Neural progenitor cell (in vitro differentiated cells): ENCODE data around the gene ATPAF2. TPM values are rescaled to one million over a fixed set of nuclear protein-coding genes. Genes with fewer than 3 reads are reported as not detected.

ENCODE experiments used
- DNase-seq: peaks from one replicate; pipeline ENCODE4 v3.0.0-alpha.2; 2016; ENCODE audit warnings: low spot score
- H2AFZ ChIP-seq: fragments of 200-600 bp; sonication (generic); replicated peaks from 2 replicates; pipeline ENCODE4 v1.6.1; 2016; ENCODE audit warnings: antibody characterized with exemption
- H3F3A ChIP-seq: fragments of 200-600 bp; sonication (generic); 2 replicates; pipeline ENCODE4 v1.6.1; 2016; ENCODE audit warnings: antibody characterized with exemption, low read depth
- H3K27ac ChIP-seq: fragments of 200-600 bp; sonication (generic); 2 replicates; pipeline ENCODE4 v1.5.1; 2016; ENCODE audit warnings: mild to moderate bottlenecking
- H3K27me3 ChIP-seq: fragments of 200-600 bp; sonication (generic); 2 replicates; pipeline ENCODE4 v1.6.1; 2016; ENCODE audit warnings: mild to moderate bottlenecking, moderate library complexity
- H3K36me3 ChIP-seq: fragments of 200-600 bp; sonication (generic); 2 replicates; pipeline ENCODE4 v1.5.1; 2016
- H3K4me1 ChIP-seq: fragments of 200-600 bp; sonication (generic); 2 replicates; pipeline ENCODE4 v1.6.1; 2016; ENCODE audit warnings: mixed run types
- H3K4me2 ChIP-seq: fragments of 200-600 bp; sonication (generic); 2 replicates; pipeline ENCODE4 v1.6.1; 2016
- H3K4me3 ChIP-seq: fragments of 200-600 bp; sonication (generic); 2 replicates; pipeline ENCODE4 v1.5.1; 2016
- H3K79me2 ChIP-seq: fragments of 200-600 bp; sonication (generic); 2 replicates; pipeline ENCODE4 v1.6.1; 2016; ENCODE audit warnings: low read depth
- H3K9ac ChIP-seq: fragments of 200-600 bp; sonication (generic); 2 replicates; pipeline ENCODE4 v1.6.1; 2016
- H3K9me3 ChIP-seq: fragments of 200-600 bp; sonication (generic); 2 replicates; pipeline ENCODE4 v1.5.1; 2016; ENCODE audit warnings: low read depth
- H4K20me1 ChIP-seq: fragments of 200-600 bp; sonication (generic); 2 replicates; pipeline ENCODE4 v1.6.1; 2016; ENCODE audit warnings: low read depth
- H3K27ac Mint-ChIP-seq: 3 replicates; pipeline ENCODE4 v1.8.0; 2021; ENCODE audit warnings: mixed read lengths
- H3K27me3 Mint-ChIP-seq: 2 replicates; pipeline ENCODE4 v1.8.0; 2022; ENCODE audit warnings: low read depth, mild to moderate bottlenecking, inconsistent platforms, moderate library complexity, mixed read lengths; ENCODE audit not compliant: insufficient read depth
- H3K36me3 Mint-ChIP-seq: 3 replicates; pipeline ENCODE4 v1.8.0; 2021; ENCODE audit warnings: mixed read lengths
- H3K4me1 Mint-ChIP-seq: 3 replicates; pipeline ENCODE4 v1.8.0; 2021; ENCODE audit warnings: mixed read lengths
- H3K4me3 Mint-ChIP-seq: 3 replicates; pipeline ENCODE4 v1.8.0; 2021; ENCODE audit warnings: mild to moderate bottlenecking, moderate library complexity, mixed read lengths
- H3K9me3 Mint-ChIP-seq: 3 replicates; pipeline ENCODE4 v1.8.0; 2020; ENCODE audit warnings: mixed read lengths
- EZH2 ChIP-seq: fragments of 200-600 bp; sonication (generic); IDR thresholded peaks from 2 replicates; pipeline ENCODE4 v1.6.1; 2017; ENCODE audit warnings: antibody characterized with exemption, mild to moderate bottlenecking, moderate library complexity
- EZH2phosphoT487 ChIP-seq: fragments of 200-600 bp; sonication (generic); IDR thresholded peaks from 2 replicates; pipeline ENCODE4 v1.6.1; 2017; ENCODE audit warnings: antibody characterized with exemption
- total RNA-seq: library from RNA; depleted of rRNA; stranded (reverse); fragments of >200 nt; gene quantifications from 2 replicates; pipeline ENCODE4 v1.2.3, GENCODE V29; 2015; ENCODE audit warnings: low replicate concordance
- TF ChIP-seq, protein P1 (sequence below): fragments of 200-600 bp; sonication (generic); IDR thresholded peaks from 2 replicates; pipeline ENCODE4 v1.5.1; 2017; ENCODE audit warnings: antibody characterized with exemption, mild to moderate bottlenecking

The ATPAF2 gene
- total RNA-seq, 1 donor from 2014 or later, result 9.6 TPM

DNA sequence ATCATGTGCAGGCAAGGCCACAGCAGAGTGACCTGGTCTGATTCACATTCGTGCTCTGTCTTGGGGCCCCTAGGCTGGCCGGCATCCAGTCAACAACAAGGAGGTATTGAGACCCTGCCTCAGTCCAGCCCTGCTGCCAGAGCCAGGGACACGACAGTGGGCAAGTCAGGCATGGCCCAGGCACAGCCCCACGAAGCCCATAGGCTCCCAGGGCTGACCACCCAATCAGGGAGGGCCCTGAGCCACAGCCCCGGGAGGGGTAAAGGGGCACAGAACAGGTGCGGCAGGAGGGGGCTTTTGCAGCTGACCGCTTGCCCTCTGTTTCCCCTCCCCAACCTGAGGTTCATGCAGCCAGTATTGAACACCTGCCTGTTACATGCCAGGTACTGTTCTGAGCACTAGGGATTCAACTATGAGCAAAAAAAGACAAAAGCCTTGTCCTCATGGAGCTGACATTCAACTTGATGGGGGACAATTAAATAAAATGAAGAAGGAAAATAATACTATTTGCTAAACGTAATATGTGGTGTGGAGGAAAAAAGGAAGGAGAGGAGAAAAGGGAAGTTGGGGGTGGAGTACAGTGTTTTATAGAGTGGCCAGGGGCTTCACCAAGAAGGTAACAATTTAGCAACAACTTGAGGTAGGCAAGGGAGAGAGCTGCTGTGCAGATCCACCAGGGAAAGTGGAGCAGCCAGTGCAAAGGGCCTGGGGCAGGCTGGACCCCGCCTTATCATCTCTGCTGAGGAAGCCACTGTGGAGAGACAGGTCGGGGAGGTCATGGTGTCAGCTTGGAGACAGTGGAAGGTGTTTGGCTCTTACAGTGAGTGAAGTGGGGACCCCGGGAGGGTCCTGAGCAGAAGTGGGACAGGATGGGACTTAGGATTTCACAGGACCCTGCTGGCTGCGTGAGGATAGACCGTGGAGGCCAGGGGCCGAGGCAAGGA is 60.2 kb downstream of the ATPAF2 start:
- H3K4me1 ChIP-seq, result no peaks in the 10 kb centered on the region
- H3F3A ChIP-seq, result no peaks in the 10 kb centered on the region
- no peak overlapping the region for H3K4me3 ChIP-seq
- TF ChIP-seq, protein P1, sequence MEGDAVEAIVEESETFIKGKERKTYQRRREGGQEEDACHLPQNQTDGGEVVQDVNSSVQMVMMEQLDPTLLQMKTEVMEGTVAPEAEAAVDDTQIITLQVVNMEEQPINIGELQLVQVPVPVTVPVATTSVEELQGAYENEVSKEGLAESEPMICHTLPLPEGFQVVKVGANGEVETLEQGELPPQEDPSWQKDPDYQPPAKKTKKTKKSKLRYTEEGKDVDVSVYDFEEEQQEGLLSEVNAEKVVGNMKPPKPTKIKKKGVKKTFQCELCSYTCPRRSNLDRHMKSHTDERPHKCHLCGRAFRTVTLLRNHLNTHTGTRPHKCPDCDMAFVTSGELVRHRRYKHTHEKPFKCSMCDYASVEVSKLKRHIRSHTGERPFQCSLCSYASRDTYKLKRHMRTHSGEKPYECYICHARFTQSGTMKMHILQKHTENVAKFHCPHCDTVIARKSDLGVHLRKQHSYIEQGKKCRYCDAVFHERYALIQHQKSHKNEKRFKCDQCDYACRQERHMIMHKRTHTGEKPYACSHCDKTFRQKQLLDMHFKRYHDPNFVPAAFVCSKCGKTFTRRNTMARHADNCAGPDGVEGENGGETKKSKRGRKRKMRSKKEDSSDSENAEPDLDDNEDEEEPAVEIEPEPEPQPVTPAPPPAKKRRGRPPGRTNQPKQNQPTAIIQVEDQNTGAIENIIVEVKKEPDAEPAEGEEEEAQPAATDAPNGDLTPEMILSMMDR, result no peak
- no peak for TF ChIP-seq EZH2
- no peak for TF ChIP-seq EZH2phosphoT487
- no peaks in the 10 kb centered on the region for H4K20me1 ChIP-seq
- no peaks in the 10 kb centered on the region for H3K79me2 ChIP-seq
- H3K27me3 ChIP-seq, result no peaks in the 10 kb centered on the region
- no peak overlapping the region for H2AFZ ChIP-seq
- no peak overlapping the region for H3K9ac ChIP-seq
- Mint-ChIP-seq H3K9me3 (no peaks in the 10 kb centered on the region), H3K36me3 (no peaks in the 10 kb centered on the region), H3K4me1 (peaks cover 1% of the 10 kb centered on the region), H3K27ac (peak overlapping the region; percentile 9), H3K4me3 (no peak overlapping the region), H3K27me3 (peaks cover 4% of the 10 kb centered on the region)
- H3K36me3 ChIP-seq, result no peaks in the 10 kb centered on the region
- no peak overlapping the region for H3K27ac ChIP-seq
- no peak for DNase-seq
- H3K4me2 ChIP-seq, result no peak overlapping the region
- no peaks in the 10 kb centered on the region for H3K9me3 ChIP-seq

DNA sequence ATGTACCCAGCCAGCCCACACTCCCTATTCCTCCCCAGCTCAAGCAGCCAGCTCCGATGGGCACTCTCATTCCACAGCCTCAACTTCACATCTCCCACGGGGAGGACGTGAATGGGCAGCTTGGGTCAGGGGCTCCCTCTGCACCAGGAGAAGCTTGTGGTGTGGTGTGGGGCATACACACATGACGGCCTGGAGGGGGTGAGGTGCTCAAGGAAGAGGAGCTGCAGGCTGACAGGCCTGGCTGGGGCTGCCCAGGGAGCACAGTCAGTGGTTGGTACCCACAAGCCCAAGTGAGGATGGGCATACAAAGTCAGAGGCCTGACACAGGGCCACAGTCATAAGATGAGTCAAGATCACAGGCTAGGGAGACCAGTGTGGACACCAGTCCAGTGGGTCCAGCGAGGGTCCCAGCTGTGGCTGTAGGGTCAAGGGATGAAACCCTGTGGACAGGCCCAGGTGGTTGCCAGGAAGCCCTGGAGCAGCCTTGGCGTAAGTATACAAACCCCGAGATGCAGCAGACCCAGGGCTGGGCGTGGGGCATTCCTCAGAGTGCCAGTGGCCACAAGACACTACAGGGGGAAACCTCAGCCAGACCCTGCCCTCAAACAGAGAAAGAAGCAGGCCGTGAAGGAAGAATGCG is 61.9 kb downstream of the ATPAF2 start:
- Histone ChIP-seq H2AFZ (no peak overlapping the region), H3F3A (no peaks in the 10 kb centered on the region), H3K9ac (no peak overlapping the region), H3K79me2 (no peaks in the 10 kb centered on the region), H3K36me3 (no peaks in the 10 kb centered on the region), H3K9me3 (no peaks in the 10 kb centered on the region), H4K20me1 (no peaks in the 10 kb centered on the region), H3K27ac (no peak overlapping the region), H3K4me3 (no peak overlapping the region), H3K4me2 (no peak overlapping the region), H3K27me3 (no peaks in the 10 kb centered on the region), H3K4me1 (no peaks in the 10 kb centered on the region)
- Mint-ChIP-seq H3K4me3 (no peak overlapping the region), H3K4me1 (peaks cover 6% of the 10 kb centered on the region), H3K27ac (peak overlapping the region; percentile 12), H3K9me3 (no peaks in the 10 kb centered on the region), H3K27me3 (peaks cover 4% of the 10 kb centered on the region), H3K36me3 (no peaks in the 10 kb centered on the region)
- DNase-seq, result no peak
- TF ChIP-seq EZH2phosphoT487 (no peak), EZH2 (no peak)
- TF ChIP-seq, protein P1, result no peak

DNA sequence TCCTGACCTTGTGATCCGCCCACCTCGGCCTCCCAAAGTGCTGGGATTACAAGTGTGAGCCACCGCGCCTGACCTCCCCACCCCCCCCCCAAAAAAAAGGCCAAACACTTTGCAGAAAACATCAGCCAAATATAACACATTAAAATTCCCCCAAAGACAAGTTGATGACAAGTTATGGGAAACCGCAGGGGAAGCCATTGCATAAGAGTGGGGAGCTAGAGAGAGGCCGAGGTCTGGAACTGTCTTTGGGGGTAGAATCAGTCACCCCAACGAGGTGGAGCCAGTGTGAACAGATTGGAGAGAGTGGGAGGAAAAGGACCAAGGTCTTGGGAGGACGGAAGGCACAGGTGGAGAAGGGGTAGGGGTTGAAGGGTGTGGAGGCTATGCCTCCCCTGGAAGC is 63.5 kb downstream of the ATPAF2 start:
- no peaks in the 10 kb centered on the region for H4K20me1 ChIP-seq
- no peak overlapping the region for H3K9ac ChIP-seq
- Mint-ChIP-seq H3K4me3 (no peak overlapping the region), H3K27me3 (no peaks in the 10 kb centered on the region), H3K27ac (no peak overlapping the region), H3K9me3 (no peaks in the 10 kb centered on the region), H3K4me1 (peaks cover 15% of the 10 kb centered on the region), H3K36me3 (no peaks in the 10 kb centered on the region)
- H3K4me1 ChIP-seq, result peaks cover 5% of the 10 kb centered on the region
- TF ChIP-seq, protein P1, result no peak
- TF ChIP-seq EZH2phosphoT487 (no peak), EZH2 (no peak)
- no peak overlapping the region for H3K4me3 ChIP-seq
- DNase-seq, result no peak
- no peaks in the 10 kb centered on the region for H3K79me2 ChIP-seq
- peaks cover 9% of the 10 kb centered on the region for H3K27me3 ChIP-seq
- no peaks in the 10 kb centered on the region for H3K36me3 ChIP-seq
- no peak overlapping the region for H3K4me2 ChIP-seq
- no peaks in the 10 kb centered on the region for H3F3A ChIP-seq
- H3K9me3 ChIP-seq, result no peaks in the 10 kb centered on the region
- H3K27ac ChIP-seq, result no peak overlapping the region
- no peak overlapping the region for H2AFZ ChIP-seq
